Activated T-helper 17 cell treated with anti-CD3 and anti-CD28 coated beads, Interleukin-2, amount 50 U/mL, for 72 hours (primary cell): ENCODE results near the gene MRPL53. TPM values are rescaled to one million over a fixed set of nuclear protein-coding genes. Genes with fewer than 3 reads are reported as not detected.
A peak's percentile ranks its signal among the peaks of the same experiment; 100 is the strongest.

Source experiments
- ATAC-seq: fragments of 150-1000 bp; cut with Tn5 transposase; replicated peaks from 2 replicates; pipeline ENCODE4 v1.10.0; 2021; ENCODE audit warnings: mild to moderate bottlenecking, moderate library complexity
- H3K27ac Mint-ChIP-seq: one replicate; pipeline ENCODE4 v1.8.0; 2022; ENCODE audit warnings: mixed read lengths
- H3K27me3 Mint-ChIP-seq: one replicate; pipeline ENCODE4 v1.8.0; 2022; ENCODE audit warnings: mixed read lengths
- H3K36me3 Mint-ChIP-seq: one replicate; pipeline ENCODE4 v1.8.0; 2022; ENCODE audit warnings: low read depth, mild to moderate bottlenecking, mixed read lengths
- H3K4me1 Mint-ChIP-seq: one replicate; pipeline ENCODE4 v1.8.0; 2022; ENCODE audit warnings: mixed read lengths
- H3K4me3 Mint-ChIP-seq: one replicate; pipeline ENCODE4 v1.8.0; 2022; ENCODE audit warnings: mild to moderate bottlenecking, mixed read lengths
- H3K9me3 Mint-ChIP-seq: one replicate; pipeline ENCODE4 v1.8.0; 2022; ENCODE audit warnings: mixed read lengths
- total RNA-seq, 2 donors: library from RNA; stranded (reverse); gene quantifications; one replicate each; pipeline ENCODE4 v1.2.3, GENCODE V29; 2022

MRPL53 gene
- total RNA-seq: 10 to 100 TPM; 83.8 to 91.2 TPM

DNA sequence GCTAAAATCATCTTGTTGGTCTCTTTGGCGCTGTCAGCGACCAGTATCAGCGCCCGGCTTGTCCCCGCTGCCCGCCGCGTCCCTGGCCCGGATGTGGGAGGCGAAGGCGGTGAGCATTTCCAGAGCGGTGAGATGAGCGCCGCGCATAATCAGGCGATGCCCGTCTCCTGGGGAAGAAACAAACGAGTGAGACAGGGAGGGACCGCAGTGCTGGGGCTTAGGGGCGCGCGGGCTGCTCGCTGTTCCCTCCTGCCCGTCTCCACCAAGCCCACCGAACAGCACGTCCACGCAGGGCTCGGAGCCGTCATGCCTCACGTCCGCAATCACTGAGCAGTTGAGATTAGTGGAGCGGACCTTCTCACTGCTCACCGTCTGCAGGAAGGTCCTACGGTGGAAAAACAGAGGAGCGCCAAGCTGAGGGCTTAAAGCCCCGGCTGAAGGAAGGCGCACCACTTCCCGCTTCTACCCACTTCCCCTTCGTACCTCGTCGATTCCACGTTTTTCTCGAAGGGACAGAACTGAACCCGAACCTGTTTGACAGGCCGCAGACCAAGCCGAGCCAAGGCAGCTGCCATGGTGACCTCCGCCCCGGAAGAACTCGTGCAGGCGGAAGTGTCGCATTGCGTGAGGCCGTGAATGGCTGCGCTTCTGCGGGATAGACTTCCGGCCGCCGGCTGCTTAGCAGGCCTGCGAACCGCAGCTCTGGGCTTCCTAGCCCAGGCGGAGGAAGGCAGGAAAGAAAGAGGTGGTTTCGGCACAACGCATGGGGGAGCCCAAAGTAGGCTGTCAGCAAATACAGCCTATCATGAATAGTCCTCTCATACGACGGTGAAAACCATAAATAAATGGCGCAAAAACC lies at the start of gene MRPL53:
Gene MRPL53, minus strand, starts transcription at position 595 of the 859 bp plus-strand sequence. Its CDS starts 20 bp downstream, at position 575.
- Mint-ChIP-seq H3K4me3 (peak within 1 kb of the TSS; percentile 98), H3K9me3 (no peaks in the 10 kb centered on the region), H3K36me3 (peaks cover 58% of the 10 kb centered on the region), H3K4me1 (peaks cover 10% of the 10 kb centered on the region), H3K27me3 (no peaks in the 10 kb centered on the region), H3K27ac (peak within 1 kb of the TSS; percentile 97)
- peak; percentile 96 for ATAC-seq

DNA sequence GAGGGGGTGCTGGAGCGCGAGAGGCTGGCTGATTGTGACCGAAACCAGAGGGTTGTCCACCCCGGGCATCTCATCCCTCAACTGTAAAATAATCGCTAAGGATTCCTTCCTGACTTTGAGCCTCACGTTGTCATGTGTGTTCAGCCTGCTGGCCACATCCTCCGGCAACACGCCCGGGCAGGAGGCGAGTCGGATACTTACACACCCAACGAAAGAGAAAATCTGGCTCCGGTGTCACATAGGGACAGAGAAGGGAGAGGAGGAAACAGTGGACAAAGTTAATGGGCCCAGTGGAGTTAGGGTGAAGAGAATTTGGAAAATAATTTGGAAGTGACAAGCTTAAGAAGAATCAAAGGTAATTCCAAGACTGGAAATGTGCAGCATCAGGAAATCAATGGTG lies 44.2 kb upstream of the MRPL53 start:
- Mint-ChIP-seq H3K27ac (no peak overlapping the region), H3K27me3 (peaks cover 35% of the 10 kb centered on the region), H3K36me3 (no peaks in the 10 kb centered on the region), H3K9me3 (no peaks in the 10 kb centered on the region), H3K4me3 (peak overlapping the region; percentile 84), H3K4me1 (no peaks in the 10 kb centered on the region)
- no peak for ATAC-seq

DNA sequence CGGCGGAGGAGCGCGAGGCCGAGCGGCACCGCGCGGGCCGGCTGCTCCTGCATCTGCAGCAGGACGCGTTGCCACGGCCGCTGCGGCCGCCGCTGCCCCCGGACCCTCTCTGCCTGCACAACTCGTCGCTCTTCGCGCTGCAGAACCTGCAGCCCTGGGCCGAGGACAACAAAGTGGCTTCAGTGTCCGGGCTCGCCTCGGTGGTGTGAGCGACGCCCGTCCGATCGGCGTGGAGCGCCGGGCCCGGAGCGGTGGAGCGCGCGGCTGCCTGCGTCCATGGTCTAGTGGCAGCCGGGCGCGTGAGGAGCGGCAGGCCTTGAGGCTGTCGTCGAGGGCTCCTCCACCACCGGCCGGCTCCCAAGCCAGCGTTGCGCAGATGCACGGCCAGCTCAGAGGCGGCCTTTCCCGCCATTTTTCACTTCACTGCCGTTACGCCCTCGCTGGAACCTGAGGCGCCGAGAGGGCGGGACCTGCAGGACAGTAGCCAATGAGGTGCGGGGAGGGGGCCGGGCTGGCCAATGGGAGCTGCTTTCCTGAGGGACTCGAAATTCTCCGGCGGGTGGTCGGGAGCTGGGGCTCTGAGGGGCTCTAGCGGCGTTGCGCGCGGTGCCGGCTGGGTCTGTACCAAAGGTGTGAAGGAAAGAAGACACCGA lies 43.6 kb upstream of the MRPL53 start:
- no peaks in the 10 kb centered on the region for H3K4me1 Mint-ChIP-seq
- H3K27ac Mint-ChIP-seq: no peak overlapping the region
- no peaks in the 10 kb centered on the region for H3K36me3 Mint-ChIP-seq
- peak; percentile 83 for ATAC-seq
- H3K27me3 Mint-ChIP-seq: peaks cover 35% of the 10 kb centered on the region
- no peaks in the 10 kb centered on the region for H3K9me3 Mint-ChIP-seq
- peak overlapping the region; percentile 84 for H3K4me3 Mint-ChIP-seq

DNA sequence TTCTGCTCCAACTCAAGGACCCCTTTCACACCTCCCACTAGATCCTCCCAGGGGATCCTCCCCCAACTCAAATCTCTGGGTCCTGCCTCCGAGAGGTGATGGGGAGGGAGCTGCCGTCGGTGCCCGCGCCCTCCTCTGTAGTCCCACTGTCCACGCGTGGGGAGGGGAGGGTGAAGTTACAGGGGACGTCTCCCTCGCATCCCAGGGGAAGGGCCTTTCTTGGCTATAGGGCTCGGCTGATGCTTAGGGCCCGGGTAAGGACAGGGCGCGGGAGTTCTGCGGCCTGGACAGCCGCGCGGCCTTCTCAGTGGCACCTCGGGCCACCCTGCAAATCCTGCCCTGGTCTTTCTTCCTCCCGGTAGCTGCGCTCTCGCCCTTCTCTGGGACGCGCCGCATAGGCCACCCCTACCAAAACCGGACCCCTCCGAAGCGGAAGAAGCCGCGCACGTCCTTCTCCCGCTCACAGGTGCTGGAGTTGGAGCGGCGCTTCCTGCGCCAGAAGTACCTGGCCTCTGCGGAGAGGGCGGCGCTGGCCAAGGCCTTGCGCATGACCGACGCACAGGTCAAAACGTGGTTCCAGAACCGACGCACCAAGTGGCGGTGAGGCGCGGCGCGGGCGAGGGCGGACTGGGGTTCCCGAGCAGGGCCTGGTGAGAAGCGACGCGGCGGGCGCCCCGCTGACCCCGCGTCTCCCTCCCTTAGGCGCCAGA lies 42.9 kb upstream of the MRPL53 start:
- peak; percentile 16 for ATAC-seq
- no peaks in the 10 kb centered on the region for H3K9me3 Mint-ChIP-seq

DNA sequence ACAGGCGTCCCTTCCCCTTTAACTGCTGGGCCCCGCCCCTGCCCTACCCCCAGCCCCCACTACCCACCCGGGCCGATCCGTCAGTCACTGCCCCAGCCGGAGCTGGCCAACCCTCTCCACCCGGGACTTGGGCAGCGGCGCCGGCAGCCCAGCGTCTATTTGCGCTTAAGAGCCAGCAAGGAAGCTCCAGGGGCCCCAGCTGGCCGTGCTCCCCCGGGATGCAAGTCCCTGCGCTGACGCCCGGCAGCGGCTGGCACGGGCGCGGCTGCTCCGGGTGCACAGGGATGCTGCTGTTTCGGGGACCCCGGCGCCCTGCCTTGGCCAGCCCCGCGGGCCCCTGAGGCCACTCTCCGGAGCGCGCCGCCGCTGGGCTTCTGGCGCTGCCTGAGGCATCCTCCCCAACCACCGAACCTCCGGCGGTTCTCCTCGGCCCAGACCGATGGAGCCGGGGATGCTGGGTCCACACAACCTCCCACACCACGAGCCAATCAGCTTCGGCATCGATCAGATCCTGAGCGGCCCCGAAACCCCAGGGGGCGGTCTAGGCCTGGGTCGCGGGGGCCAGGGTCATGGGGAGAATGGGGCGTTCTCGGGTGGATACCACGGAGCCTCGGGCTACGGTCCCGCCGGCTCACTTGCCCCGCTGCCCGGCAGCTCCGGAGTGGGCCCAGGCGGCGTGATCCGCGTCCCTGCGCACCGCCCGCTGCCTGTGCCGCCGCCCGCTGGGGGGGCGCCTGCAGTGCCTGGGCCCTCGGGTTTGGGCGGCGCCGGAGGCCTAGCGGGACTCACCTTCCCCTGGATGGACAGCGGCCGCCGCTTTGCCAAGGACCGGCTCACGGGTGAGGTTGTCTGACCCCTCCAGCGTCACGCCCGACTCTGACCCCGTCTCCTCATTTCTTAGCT lies 42.1 kb upstream of the MRPL53 start, which contains the start of gene TLX2:
Gene TLX2, plus strand, starts transcription at position 83 of the 903 bp plus-strand sequence. Its CDS starts 357 bp downstream, at position 440.
- H3K9me3 Mint-ChIP-seq: no peaks in the 10 kb centered on the region
- H3K36me3 Mint-ChIP-seq: no peaks in the 10 kb centered on the region
- H3K4me3 Mint-ChIP-seq: peak within 1 kb of the TSS; percentile 84
- H3K27me3 Mint-ChIP-seq: peaks cover 28% of the 10 kb centered on the region
- peaks cover 3% of the 10 kb centered on the region for H3K4me1 Mint-ChIP-seq
- H3K27ac Mint-ChIP-seq: peak within 1 kb of the TSS; percentile 73
- peak; percentile 24 for ATAC-seq

More for the DNA sequence above, 42.9 kb upstream of the MRPL53 start:
- Mint-ChIP-seq H3K27ac (peak overlapping the region; percentile 73), H3K4me1 (no peaks in the 10 kb centered on the region), H3K4me3 (peak overlapping the region; percentile 84), H3K27me3 (peaks cover 35% of the 10 kb centered on the region), H3K36me3 (no peaks in the 10 kb centered on the region)

DNA sequence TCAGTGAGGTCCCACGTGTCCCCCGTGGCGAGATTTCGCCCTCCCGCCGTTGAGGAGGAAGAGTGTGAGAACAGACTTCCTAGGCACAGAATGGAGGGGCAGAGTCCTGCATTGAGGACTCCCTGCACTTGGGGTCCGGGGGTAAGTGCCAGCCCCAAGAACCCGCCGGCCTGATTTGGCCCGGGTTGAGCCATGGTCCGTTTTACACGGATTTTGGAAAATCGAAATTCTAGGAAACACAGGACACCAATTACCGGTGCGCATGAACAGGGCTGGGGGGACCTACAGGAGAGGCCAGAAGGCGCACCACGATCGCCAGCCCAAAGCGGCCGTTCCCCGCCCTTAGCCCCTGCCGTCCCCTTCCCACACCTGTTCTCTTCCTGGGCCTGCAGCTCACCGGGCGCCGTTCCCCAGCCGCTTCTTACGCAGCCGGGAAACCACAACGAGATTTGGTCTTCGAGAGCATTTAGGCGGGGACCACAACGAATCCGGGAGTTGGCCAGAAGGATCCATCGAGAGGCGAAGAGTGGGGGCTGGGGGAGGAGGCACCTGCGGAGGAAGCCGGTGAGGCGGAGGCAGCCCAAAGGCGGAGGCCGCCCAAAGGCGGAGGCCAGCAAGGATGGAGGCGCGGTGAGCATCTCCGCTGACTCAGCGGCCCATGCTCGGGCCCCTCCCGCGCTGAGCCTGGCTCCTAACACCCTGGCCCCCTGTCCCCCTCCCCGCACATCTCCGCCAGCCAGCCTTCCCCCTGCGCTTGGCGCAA lies 41.3 kb upstream of the MRPL53 start:
- Mint-ChIP-seq H3K27ac (no peak overlapping the region), H3K27me3 (peaks cover 25% of the 10 kb centered on the region), H3K36me3 (no peaks in the 10 kb centered on the region), H3K4me1 (peaks cover 5% of the 10 kb centered on the region), H3K9me3 (no peaks in the 10 kb centered on the region), H3K4me3 (peak overlapping the region; percentile 54)
- ATAC-seq: peak; percentile 51

DNA sequence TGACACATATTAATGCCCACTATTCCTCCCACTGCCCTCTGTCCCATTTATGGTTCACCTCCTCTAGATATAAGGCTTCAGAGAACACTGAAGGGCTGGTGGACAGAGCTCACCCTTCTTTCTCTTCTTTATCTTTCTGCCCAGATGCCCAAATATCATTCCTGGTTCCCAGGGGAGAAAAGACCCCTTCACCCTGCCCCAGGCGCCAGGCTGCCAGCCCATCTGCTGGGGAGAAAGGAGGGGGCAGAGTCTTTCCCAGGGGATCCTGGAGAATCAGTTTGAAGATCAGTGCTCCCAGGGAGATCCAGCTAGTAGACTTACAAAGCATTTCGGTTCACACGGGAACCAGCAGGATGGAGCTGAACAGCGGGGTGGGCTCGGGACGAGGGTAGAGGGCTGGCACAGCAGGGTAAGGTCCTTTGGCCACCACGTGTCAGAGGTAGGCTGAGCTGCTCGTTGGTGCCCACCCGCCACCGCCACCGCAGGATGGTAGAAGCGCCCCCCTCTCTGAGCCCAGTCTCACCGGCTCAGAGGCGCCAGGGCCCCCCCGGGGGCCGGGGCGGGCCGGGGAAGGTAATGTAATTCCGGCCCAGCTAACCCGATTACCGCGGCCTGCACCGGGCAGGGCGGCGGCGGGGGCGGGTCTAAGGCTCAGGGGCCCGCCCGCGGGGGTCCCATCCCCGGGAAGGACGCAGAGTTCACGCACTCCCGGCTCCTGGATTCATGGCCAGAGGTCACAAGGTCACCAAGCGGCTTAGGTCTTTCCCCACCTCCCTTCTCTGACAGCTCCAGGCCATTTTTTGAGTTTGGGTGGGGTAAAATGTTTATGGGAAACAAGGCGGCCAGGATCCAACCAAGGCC lies 40.5 kb upstream of the MRPL53 start:
- no peak for ATAC-seq
- H3K27me3 Mint-ChIP-seq: peaks cover 18% of the 10 kb centered on the region
- no peaks in the 10 kb centered on the region for H3K36me3 Mint-ChIP-seq
- H3K4me1 Mint-ChIP-seq: peaks cover 5% of the 10 kb centered on the region
- H3K9me3 Mint-ChIP-seq: no peaks in the 10 kb centered on the region
- H3K27ac Mint-ChIP-seq: no peak overlapping the region
- H3K4me3 Mint-ChIP-seq: peak overlapping the region; percentile 54

DNA sequence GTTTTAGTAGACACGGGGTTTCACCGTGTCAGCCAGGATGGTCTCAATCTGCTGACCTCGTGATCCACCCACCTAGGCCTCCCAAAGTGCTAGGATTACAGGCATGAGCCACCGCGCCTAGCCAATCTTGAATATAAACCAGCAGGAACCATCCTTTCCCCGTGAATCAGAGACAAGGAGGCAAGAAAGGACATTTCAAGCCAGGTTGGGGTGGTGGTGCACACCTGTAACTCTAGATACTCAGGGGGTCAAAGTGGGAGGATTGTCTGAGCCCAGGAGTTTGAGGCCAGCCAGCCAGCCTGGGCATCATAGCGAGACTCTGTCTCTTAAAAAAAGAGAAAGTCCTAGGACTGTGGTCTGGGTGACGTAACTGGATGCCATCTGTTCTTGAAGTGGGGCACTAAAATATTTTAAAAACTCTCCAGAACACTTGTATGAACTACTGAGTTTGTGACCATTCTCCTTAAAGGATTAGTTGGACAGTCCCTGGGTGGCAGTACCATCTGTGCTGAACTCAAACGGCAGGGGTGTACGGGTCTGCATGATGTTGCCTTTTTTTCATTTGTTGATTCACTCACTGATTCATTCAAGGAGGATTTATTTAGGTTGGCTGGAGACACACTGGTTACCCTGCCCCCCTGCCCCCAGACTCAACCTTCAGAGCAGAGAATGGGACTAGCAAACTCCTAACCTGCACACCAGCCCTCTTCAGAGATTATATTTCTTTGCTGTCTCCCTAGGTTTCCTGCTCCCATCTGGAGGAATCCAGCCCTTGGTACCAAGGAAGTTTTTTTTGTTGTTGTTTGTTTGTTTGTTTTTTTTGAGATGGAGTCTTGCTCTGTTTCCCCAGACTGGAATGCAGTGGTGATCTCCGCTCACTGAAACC lies 38.9 kb upstream of the MRPL53 start:
- H3K4me1 Mint-ChIP-seq: peaks cover 14% of the 10 kb centered on the region
- H3K27me3 Mint-ChIP-seq: peaks cover 5% of the 10 kb centered on the region
- no peak overlapping the region for H3K4me3 Mint-ChIP-seq
- ATAC-seq: no peak
- H3K27ac Mint-ChIP-seq: no peak overlapping the region
- H3K36me3 Mint-ChIP-seq: peaks cover 14% of the 10 kb centered on the region
- no peaks in the 10 kb centered on the region for H3K9me3 Mint-ChIP-seq

DNA sequence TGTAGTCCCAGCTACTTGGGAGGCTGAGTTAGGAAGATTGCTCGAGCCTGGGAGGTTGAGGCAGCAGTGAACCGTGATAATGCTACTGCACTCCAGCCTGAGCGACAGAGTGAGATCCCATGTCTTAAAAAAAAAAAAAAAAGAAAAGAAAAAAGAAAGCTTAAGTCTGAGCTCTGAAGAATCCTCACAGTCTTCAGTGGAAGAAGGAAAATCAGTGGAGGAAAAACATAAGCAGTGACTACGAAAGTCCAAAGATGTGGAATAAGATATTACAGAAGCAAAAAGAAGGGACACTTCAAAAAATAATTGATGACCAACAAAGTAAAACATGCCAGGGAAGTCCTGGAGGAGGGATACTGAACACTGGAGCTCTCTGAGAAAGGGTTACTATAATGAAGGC lies 37.8 kb upstream of the MRPL53 start:
- Mint-ChIP-seq H3K27ac (no peak overlapping the region), H3K4me3 (no peak overlapping the region), H3K4me1 (peaks cover 18% of the 10 kb centered on the region), H3K36me3 (peaks cover 25% of the 10 kb centered on the region), H3K27me3 (peaks cover 3% of the 10 kb centered on the region), H3K9me3 (no peaks in the 10 kb centered on the region)
- ATAC-seq: no peak

DNA sequence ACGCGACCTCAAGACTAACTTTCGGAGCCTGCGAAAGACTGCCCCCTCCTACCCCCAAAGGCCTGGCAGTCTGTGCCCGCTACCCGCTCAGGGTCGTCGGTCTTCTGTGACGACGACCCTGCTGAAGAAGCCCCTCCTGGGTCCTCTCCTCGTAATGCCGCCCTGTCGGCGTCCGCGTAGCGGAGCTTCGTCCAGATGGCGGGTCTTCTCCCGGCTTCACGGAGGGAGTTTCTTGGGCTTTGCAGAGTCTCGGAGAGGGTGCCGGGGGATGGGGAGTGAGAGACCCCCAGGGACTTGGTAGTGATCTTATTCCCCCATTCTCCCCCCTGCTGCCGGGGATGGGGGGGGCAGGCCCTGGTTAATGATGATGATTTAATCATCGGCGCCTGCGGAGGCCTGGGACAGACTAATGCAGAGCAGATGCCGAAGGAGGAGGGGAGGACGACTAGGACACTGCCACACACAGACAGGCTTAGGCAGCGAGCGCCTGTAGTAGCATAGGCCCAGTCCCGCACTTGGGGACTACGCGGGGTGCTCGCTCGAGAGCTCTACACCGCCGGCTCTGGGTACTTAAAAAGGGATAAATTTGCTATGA lies 35.5 kb upstream of the MRPL53 start:
- peak overlapping the region; percentile 94 for H3K4me3 Mint-ChIP-seq
- H3K36me3 Mint-ChIP-seq: peaks cover 40% of the 10 kb centered on the region
- no peaks in the 10 kb centered on the region for H3K9me3 Mint-ChIP-seq
- peaks cover 28% of the 10 kb centered on the region for H3K4me1 Mint-ChIP-seq
- ATAC-seq: peak; percentile 5
- H3K27ac Mint-ChIP-seq: peak overlapping the region; percentile 99
- peaks cover 11% of the 10 kb centered on the region for H3K27me3 Mint-ChIP-seq

DNA sequence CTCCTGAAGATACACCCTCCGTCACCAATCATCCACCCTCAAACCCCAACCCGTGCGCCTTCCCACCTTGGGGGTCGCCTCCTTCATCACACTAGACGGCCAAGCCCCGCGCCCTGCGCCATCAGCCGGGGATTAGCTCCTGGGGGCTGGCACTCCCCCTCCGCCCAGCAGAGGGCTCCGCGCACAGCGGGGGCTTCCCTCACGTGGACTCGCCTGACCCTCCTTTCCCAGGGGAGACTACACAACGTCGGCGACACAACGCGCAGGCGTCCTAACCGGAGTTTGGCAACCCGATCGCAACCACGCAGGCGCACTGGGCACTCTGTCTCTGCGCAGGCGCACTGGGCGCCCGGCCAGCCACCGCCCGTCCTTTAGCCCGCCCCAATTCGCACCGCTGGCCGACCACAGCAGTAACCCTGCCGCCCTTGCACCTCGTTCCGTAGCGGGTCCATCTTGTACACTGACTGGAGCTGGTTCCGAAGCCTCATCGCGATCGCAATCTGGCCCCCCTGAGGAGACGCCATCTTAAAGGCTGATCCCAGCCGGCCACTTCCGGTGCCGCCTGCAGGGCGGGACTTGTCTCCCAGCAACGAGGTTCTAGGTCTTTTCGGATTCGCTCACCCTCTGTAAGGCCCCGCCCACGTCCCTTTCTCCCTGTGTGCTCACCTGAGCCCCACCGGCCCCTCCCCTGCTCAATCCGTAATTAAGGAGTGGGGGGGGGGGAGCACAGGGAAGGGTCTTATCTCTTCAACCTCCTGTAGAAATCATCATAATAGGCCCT lies 34.9 kb upstream of the MRPL53 start, which contains the start of gene PCGF1:
Gene PCGF1, minus strand, starts transcription at position 551 of the 781 bp plus-strand sequence. Its CDS starts 27 bp downstream, at position 524.
- Mint-ChIP-seq H3K9me3 (no peaks in the 10 kb centered on the region), H3K4me3 (peak within 1 kb of the TSS; percentile 94), H3K27ac (peak within 1 kb of the TSS; percentile 99), H3K36me3 (peaks cover 40% of the 10 kb centered on the region), H3K27me3 (peaks cover 11% of the 10 kb centered on the region), H3K4me1 (peaks cover 28% of the 10 kb centered on the region)
- ATAC-seq: peak; percentile 95
